ENCODE results near the gene CFDP1.
"Not testable (repeated sequence)": the region's sequence is repeated elsewhere in the genome, so short reads cannot be mapped to it uniquely, and the experiment has no call there.

CFDP1 gene

GRCh38 chr16:75271441-75272096, 161.7 kb downstream of the CFDP1 start:
- no peaks in the 10 kb centered on the region for H3K36me3 ChIP-seq (ENCODE audit: control insufficient read depth in 1 of 2, insufficient read depth in 2 of 2, low read length in 2 of 2)
- peaks cover under 1 to 12% of the 10 kb centered on the region in 2 donors for H3K4me1 ChIP-seq (ENCODE audit: control insufficient read depth in 1 of 2, insufficient read depth in 2 of 2, low read length in 2 of 2)
- no peaks in the 10 kb centered on the region for H3K9me3 ChIP-seq (ENCODE audit: control insufficient read depth in 1 of 2, low read length in 2 of 2)
- H3K27ac ChIP-seq (ENCODE audit: low read depth, low read length), result no peak overlapping the region
- peaks cover 0 to 3% of the 10 kb centered on the region in 2 donors for H3K27me3 ChIP-seq (ENCODE audit: control insufficient read depth in 1 of 2, insufficient read depth in 2 of 2, low read length in 2 of 2)
- no peak overlapping the region for H3K9ac ChIP-seq (ENCODE audit: low read depth in 1 of 2, low read length in 2 of 2)
- no peak overlapping the region for H3K4me3 ChIP-seq (ENCODE audit: low read depth in 1 of 2, low read length in 2 of 2)

- not testable (repeated sequence) for H3K27me3 ChIP-seq (ENCODE audit: control insufficient read depth in 1 of 2, insufficient read depth in 2 of 2, low read length in 2 of 2)
- peaks cover 8 to 26% of the 10 kb centered on the region in 2 donors for H3K4me1 ChIP-seq (ENCODE audit: control insufficient read depth in 1 of 2, insufficient read depth in 2 of 2, low read length in 2 of 2)
These were observed 163.9 kb downstream of the CFDP1 start for GRCh38 chr16:75269358-75269757.

GRCh38 chr16:75267631-75268264, 165.6 kb downstream of the CFDP1 start:
- no peaks in the 10 kb centered on the region for H3K27me3 ChIP-seq (ENCODE audit: control insufficient read depth in 1 of 2, insufficient read depth in 2 of 2, low read length in 2 of 2)
- H3K4me3 ChIP-seq (ENCODE audit: low read depth in 1 of 2, low read length in 2 of 2), result no peak overlapping the region
- no peak overlapping the region for H3K27ac ChIP-seq (ENCODE audit: low read depth, low read length)
- H3K36me3 ChIP-seq (ENCODE audit: control insufficient read depth in 1 of 2, insufficient read depth in 2 of 2, low read length in 2 of 2), result no peaks in the 10 kb centered on the region
- no peaks in the 10 kb centered on the region for H3K9me3 ChIP-seq (ENCODE audit: control insufficient read depth in 1 of 2, low read length in 2 of 2)
- H3K9ac ChIP-seq (ENCODE audit: low read depth in 1 of 2, low read length in 2 of 2), result peak overlapping the region in 1 of 2 donors; percentile 6
- H3K4me1 ChIP-seq (ENCODE audit: control insufficient read depth in 1 of 2, insufficient read depth in 2 of 2, low read length in 2 of 2), result peaks cover 24 to 42% of the 10 kb centered on the region in 2 donors

More at GRCh38 chr16:75269358-75269757, 163.9 kb downstream of the CFDP1 start:
- H3K36me3 ChIP-seq (ENCODE audit: control insufficient read depth in 1 of 2, insufficient read depth in 2 of 2, low read length in 2 of 2); H3K9me3 ChIP-seq (ENCODE audit: control insufficient read depth in 1 of 2, low read length in 2 of 2); H3K4me3 ChIP-seq (ENCODE audit: low read depth in 1 of 2, low read length in 2 of 2); H3K9ac ChIP-seq (ENCODE audit: low read depth in 1 of 2, low read length in 2 of 2); H3K27ac ChIP-seq (ENCODE audit: low read depth, low read length): not testable (repeated sequence)

GRCh38 chr16:75266738-75267630, 166.3 kb downstream of the CFDP1 start:
- Histone ChIP-seq H3K36me3 (ENCODE audit: control insufficient read depth in 1 of 2, insufficient read depth in 2 of 2, low read length in 2 of 2) (no peaks in the 10 kb centered on the region), H3K27ac (ENCODE audit: low read depth, low read length) (no peak overlapping the region), H3K27me3 (ENCODE audit: control insufficient read depth in 1 of 2, insufficient read depth in 2 of 2, low read length in 2 of 2) (no peaks in the 10 kb centered on the region), H3K9me3 (ENCODE audit: control insufficient read depth in 1 of 2, low read length in 2 of 2) (no peaks in the 10 kb centered on the region), H3K9ac (ENCODE audit: low read depth in 1 of 2, low read length in 2 of 2) (peak overlapping the region in 1 of 2 donors; percentile 96), H3K4me3 (ENCODE audit: low read depth in 1 of 2, low read length in 2 of 2) (no peak overlapping the region), H3K4me1 (ENCODE audit: control insufficient read depth in 1 of 2, insufficient read depth in 2 of 2, low read length in 2 of 2) (peaks cover 32 to 49% of the 10 kb centered on the region in 2 donors)

- no peaks in the 10 kb centered on the region for H3K27me3 ChIP-seq (ENCODE audit: control insufficient read depth in 1 of 2, insufficient read depth in 2 of 2, low read length in 2 of 2)
- H3K27ac ChIP-seq (ENCODE audit: low read depth, low read length), result peak overlapping the region; percentile 86
- H3K9ac ChIP-seq (ENCODE audit: low read depth in 1 of 2, low read length in 2 of 2), result peak overlapping the region; percentile 63 to 96
- H3K36me3 ChIP-seq (ENCODE audit: control insufficient read depth in 1 of 2, insufficient read depth in 2 of 2, low read length in 2 of 2), result no peaks in the 10 kb centered on the region
- no peaks in the 10 kb centered on the region for H3K9me3 ChIP-seq (ENCODE audit: control insufficient read depth in 1 of 2, low read length in 2 of 2)
- peaks cover 34 to 55% of the 10 kb centered on the region in 2 donors for H3K4me1 ChIP-seq (ENCODE audit: control insufficient read depth in 1 of 2, insufficient read depth in 2 of 2, low read length in 2 of 2)
- peak overlapping the region; percentile 71 to 73 for H3K4me3 ChIP-seq (ENCODE audit: low read depth in 1 of 2, low read length in 2 of 2)
These were observed 167.2 kb downstream of the CFDP1 start for GRCh38 chr16:75265911-75266701.

- peak overlapping the region; percentile 71 to 73 for H3K4me3 ChIP-seq (ENCODE audit: low read depth in 1 of 2, low read length in 2 of 2)
- H3K27me3 ChIP-seq (ENCODE audit: control insufficient read depth in 1 of 2, insufficient read depth in 2 of 2, low read length in 2 of 2), result no peaks in the 10 kb centered on the region
- H3K36me3 ChIP-seq (ENCODE audit: control insufficient read depth in 1 of 2, insufficient read depth in 2 of 2, low read length in 2 of 2), result no peaks in the 10 kb centered on the region
- peak overlapping the region; percentile 63 to 96 for H3K9ac ChIP-seq (ENCODE audit: low read depth in 1 of 2, low read length in 2 of 2)
- H3K27ac ChIP-seq (ENCODE audit: low read depth, low read length), result peak overlapping the region; percentile 86
- no peaks in the 10 kb centered on the region for H3K9me3 ChIP-seq (ENCODE audit: control insufficient read depth in 1 of 2, low read length in 2 of 2)
- peaks cover 34 to 55% of the 10 kb centered on the region in 2 donors for H3K4me1 ChIP-seq (ENCODE audit: control insufficient read depth in 1 of 2, insufficient read depth in 2 of 2, low read length in 2 of 2)
These were observed 168.0 kb downstream of the CFDP1 start for GRCh38 chr16:75264999-75265910.

GRCh38 chr16:75264457-75264998, 168.8 kb downstream of the CFDP1 start:
- Histone ChIP-seq H3K4me1 (ENCODE audit: control insufficient read depth in 1 of 2, insufficient read depth in 2 of 2, low read length in 2 of 2) (peaks cover 34 to 55% of the 10 kb centered on the region in 2 donors), H3K9ac (ENCODE audit: low read depth in 1 of 2, low read length in 2 of 2) (peak overlapping the region; percentile 63 to 96), H3K9me3 (ENCODE audit: control insufficient read depth in 1 of 2, low read length in 2 of 2) (no peaks in the 10 kb centered on the region), H3K27ac (ENCODE audit: low read depth, low read length) (peak overlapping the region; percentile 86), H3K4me3 (ENCODE audit: low read depth in 1 of 2, low read length in 2 of 2) (peak overlapping the region; percentile 71 to 73), H3K36me3 (ENCODE audit: control insufficient read depth in 1 of 2, insufficient read depth in 2 of 2, low read length in 2 of 2) (no peaks in the 10 kb centered on the region), H3K27me3 (ENCODE audit: control insufficient read depth in 1 of 2, insufficient read depth in 2 of 2, low read length in 2 of 2) (no peaks in the 10 kb centered on the region)

GRCh38 chr16:75263963-75264445, 169.3 kb downstream of the CFDP1 start:
- no peaks in the 10 kb centered on the region for H3K27me3 ChIP-seq (ENCODE audit: control insufficient read depth in 1 of 2, insufficient read depth in 2 of 2, low read length in 2 of 2)

More at GRCh38 chr16:75263963-75264445, 169.3 kb downstream of the CFDP1 start:
- Histone ChIP-seq H3K9me3 (ENCODE audit: control insufficient read depth in 1 of 2, low read length in 2 of 2) (no peaks in the 10 kb centered on the region), H3K9ac (ENCODE audit: low read depth in 1 of 2, low read length in 2 of 2) (no peak overlapping the region), H3K36me3 (ENCODE audit: control insufficient read depth in 1 of 2, insufficient read depth in 2 of 2, low read length in 2 of 2) (no peaks in the 10 kb centered on the region), H3K4me3 (ENCODE audit: low read depth in 1 of 2, low read length in 2 of 2) (peak overlapping the region; percentile 71 to 73), H3K4me1 (ENCODE audit: control insufficient read depth in 1 of 2, insufficient read depth in 2 of 2, low read length in 2 of 2) (peaks cover 34 to 55% of the 10 kb centered on the region in 2 donors), H3K27ac (ENCODE audit: low read depth, low read length) (peak overlapping the region; percentile 45)

Measured in duodenal mucosa (tissue), 2 donors.